Measurements from ENCODE around the gene AMY2B. TPM values are rescaled to one million over a fixed set of nuclear protein-coding genes. Genes with fewer than 3 reads are reported as not detected.
A peak's percentile ranks its signal among the peaks of the same experiment; 100 is the strongest.
"Not testable (repeated sequence)": the region's sequence is repeated elsewhere in the genome, so short reads cannot be mapped to it uniquely, and the experiment has no call there.

Gene AMY2B
- total RNA-seq = 10 to 100 TPM; 12.7 to 69.5 (median 18.8) TPM

- H3K27me3 ChIP-seq; H3K9me3 ChIP-seq; H3K4me3 ChIP-seq; DNase-seq (ENCODE audit: low spot score in 2 of 2); H3K4me1 ChIP-seq; H3K27ac ChIP-seq: not testable (repeated sequence)
- 94% methylated on average over 1 of the region's 2 CpGs for WGBS
- peaks cover 28% of the 10 kb centered on the region for H3K36me3 ChIP-seq
Measured at GRCh38 chr1:103571289-103571688, at the start of gene AMY2B. TSS of gene AMY2B (plus strand) at chr1:103571589. CDS start at chr1:103571603, 14 bp downstream.

GRCh38 chr1:103523346-103523745 lies 48.0 kb upstream of the AMY2B start:
- Histone ChIP-seq H3K27ac (no peak overlapping the region), H3K4me3 (no peak overlapping the region), H3K9me3 (no peaks in the 10 kb centered on the region), H3K27me3 (no peaks in the 10 kb centered on the region), H3K36me3 (no peaks in the 10 kb centered on the region), H3K4me1 (peaks cover 23% of the 10 kb centered on the region)
- no peak for DNase-seq (ENCODE audit: low spot score in 2 of 2)
- TF ChIP-seq POLR2AphosphoS5 (IDR thresholded peaks at IDR 0.05) (no peak), CTCF (IDR thresholded peaks at IDR 0.05) (no peak), EP300 (IDR thresholded peaks at IDR 0.05) (no peak), POLR2A (IDR thresholded peaks at IDR 0.05) (no peak)
- WGBS = 94% methylated on average over 3 of the region's 3 CpGs

GRCh38 chr1:103525114-103525606 lies 46.2 kb upstream of the AMY2B start:
- 5% methylated on average over 10 of the region's 34 CpGs for WGBS
- Histone ChIP-seq H3K4me3 (peak overlapping the region; percentile 64), H3K36me3 (peaks cover 3% of the 10 kb centered on the region), H3K27ac (no peak overlapping the region), H3K27me3 (no peaks in the 10 kb centered on the region), H3K4me1 (peaks cover 28% of the 10 kb centered on the region), H3K9me3 (no peaks in the 10 kb centered on the region)
- no peak for DNase-seq (ENCODE audit: low spot score in 2 of 2)
- TF ChIP-seq POLR2AphosphoS5 (IDR thresholded peaks at IDR 0.05) (no peak), CTCF (IDR thresholded peaks at IDR 0.05) (no peak), POLR2A (IDR thresholded peaks at IDR 0.05) (no peak), EP300 (IDR thresholded peaks at IDR 0.05) (no peak)

GRCh38 chr1:103525607-103526507 lies 45.5 kb upstream of the AMY2B start, which contains the start of gene RNPC3:
TSS of gene RNPC3 (plus strand) at chr1:103525699. CDS start at chr1:103526071, 372 bp downstream.
- Histone ChIP-seq H3K36me3 (peaks cover 3% of the 10 kb centered on the region), H3K27me3 (no peaks in the 10 kb centered on the region), H3K27ac (peak within 1 kb of the TSS; percentile 98), H3K9me3 (no peaks in the 10 kb centered on the region), H3K4me3 (peak within 1 kb of the TSS; percentile 64), H3K4me1 (peaks cover 28% of the 10 kb centered on the region)
- DNase-seq (ENCODE audit: low spot score in 2 of 2) = peak; percentile 92 to 93
- TF ChIP-seq POLR2A (IDR thresholded peaks at IDR 0.05) (peak in 1 of 2 donors; percentile 21), EP300 (IDR thresholded peaks at IDR 0.05) (no peak), POLR2AphosphoS5 (IDR thresholded peaks at IDR 0.05) (peak in 2 of 3 donors; percentile 8 to 35), CTCF (IDR thresholded peaks at IDR 0.05) (no peak)
- under 1% methylated on average over 52 of the region's 62 CpGs for WGBS

DNA sequence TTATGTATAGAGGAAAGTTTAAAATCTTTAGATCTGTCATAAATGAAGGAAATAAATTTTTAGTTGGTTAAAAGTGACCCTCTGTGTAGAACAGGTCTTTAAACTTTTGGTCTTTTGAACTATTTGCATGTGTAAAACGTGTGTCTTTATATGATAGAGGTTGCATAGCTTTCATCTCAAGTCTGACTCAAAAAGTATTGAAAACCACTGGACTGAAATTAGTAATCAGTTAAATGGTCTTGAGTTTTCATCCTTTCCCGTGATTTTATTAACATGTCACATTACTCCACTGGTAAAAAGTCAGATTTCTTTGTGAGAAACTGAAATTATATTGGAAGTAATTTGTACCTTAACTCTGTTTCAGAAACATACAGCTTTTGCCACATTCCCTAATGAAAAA lies 44.1 kb upstream of the AMY2B start:
- H3K4me3 ChIP-seq = peak overlapping the region; percentile 64
- WGBS = 63% methylated on average over 2 of the region's 2 CpGs

More for the DNA sequence above, 44.1 kb upstream of the AMY2B start:
- no peak overlapping the region for H3K27ac ChIP-seq
- TF ChIP-seq POLR2AphosphoS5 (IDR thresholded peaks at IDR 0.05) (no peak), POLR2A (IDR thresholded peaks at IDR 0.05) (no peak), CTCF (IDR thresholded peaks at IDR 0.05) (no peak), EP300 (IDR thresholded peaks at IDR 0.05) (no peak)
- peaks cover 3% of the 10 kb centered on the region for H3K36me3 ChIP-seq
- H3K4me1 ChIP-seq = peaks cover 28% of the 10 kb centered on the region
- no peak for DNase-seq (ENCODE audit: low spot score in 2 of 2)
- no peaks in the 10 kb centered on the region for H3K9me3 ChIP-seq
- no peaks in the 10 kb centered on the region for H3K27me3 ChIP-seq
